Posterior vena cava (tissue), 2 donors: Measurements from ENCODE around the gene FKBP2. TPM values are rescaled to one million over a fixed set of nuclear protein-coding genes. Genes with fewer than 3 reads are reported as not detected.

Experiments
- DNase-seq: peaks from one replicate; pipeline ENCODE4 v3.0.0-alpha.2; 2020; ENCODE audit warnings: low spot score
- intact Hi-C, 2 donors: fragments of 100-400 bp; cut with DNase I; formaldehyde crosslinking; loops; one replicate each; pipeline versions ENCODE4 v1.14.1 to v1.14.2; 2022 to 2023
- long read RNA-seq, 2 donors: library from polyadenylated mRNA; unstranded; transcript quantifications; one replicate each; pipeline ENCODE4 v2.0.0, GENCODE V29; 2020 to 2021
- total RNA-seq, 2 donors: library from RNA; stranded (reverse); fragmentation: NEBNext Ultra II Directional; extraction: Animal tissue kit (Norgen Biotek cat#: 25700); gene quantifications; one replicate each; pipeline ENCODE4 v1.2.1, GENCODE V29; 2021
- donor health status: DM: yes; HTN: yes; CAD: no.
- donor health status: DM: yes; HTN: yes; CAD: no.

Gene FKBP2
- total RNA-seq, result 10 to 100 TPM; 50.6 to 56.7 TPM
- long read RNA-seq, donor 1, transcript FKBP2-201 (6 exons, 657 nt), result major isoform, 20 of 39 reads
- long read RNA-seq, donor 1, transcript FKBP2-202 (6 exons, 1,002 nt), result minor isoform, 6 of 39 reads
- long read RNA-seq, donor 1, partial matches to known transcripts, result 8 of 39 reads
- long read RNA-seq, donor 1, other reads (novel, unspliced or antisense), result 5 of 39 reads
- long read RNA-seq, donor 2, transcript FKBP2-202 (6 exons, 1,002 nt), result minor isoform, 11 of 39 reads
- long read RNA-seq, donor 2, transcript FKBP2-201 (6 exons, 657 nt), result major isoform, 15 of 39 reads
- long read RNA-seq, donor 2, partial matches to known transcripts, result 10 of 39 reads
- long read RNA-seq, donor 2, other reads (novel, unspliced or antisense), result 2 of 39 reads

- intact Hi-C loops, result loop anchor here in 1 of 2 donors (10.0 kb wide), 1 partner anchor 64 kb away; the partner anchor contains the start of genes CATSPERZ and ESRRA
Measured at GRCh38 chr11:64240435-64241240, at the start of gene FKBP2. FKBP2 (plus strand) TSS chr11:64241095; CDS start chr11:64242388, 1,293 bp downstream.

GRCh38 chr11:64192434-64192833 lies 48.5 kb upstream of the FKBP2 start:
- intact Hi-C loops, result no loop called here
- no peak for DNase-seq

More at GRCh38 chr11:64240435-64241240, at the start of gene FKBP2:
- peak; percentile 99 for DNase-seq

- DNase-seq, result no peak
- intact Hi-C loops, result no loop called here
Measured at GRCh38 chr11:64196626-64197025, 44.3 kb upstream of the FKBP2 start.

GRCh38 chr11:64198511-64198910 lies 42.4 kb upstream of the FKBP2 start:
- intact Hi-C loops, result no loop called here
- no peak for DNase-seq

- intact Hi-C loops, result loop anchor here in 1 of 2 donors (10.0 kb wide), 1 partner anchor 93 kb away; the partner anchor contains the start of gene KCNK4
- DNase-seq, result no peak
Measured at GRCh38 chr11:64201543-64201942, 39.4 kb upstream of the FKBP2 start.

GRCh38 chr11:64202992-64203391 lies 37.9 kb upstream of the FKBP2 start:
- DNase-seq, result no peak
- intact Hi-C loops, result loop anchor here in 1 of 2 donors (10.0 kb wide), 1 partner anchor 92 kb away; the partner anchor contains the start of gene KCNK4

- DNase-seq, result no peak
- intact Hi-C loops, result loop anchor here in 1 of 2 donors (10.0 kb wide), 1 partner anchor 91 kb away; the partner anchor contains the start of gene KCNK4
Measured at GRCh38 chr11:64203421-64204079, 37.3 kb upstream of the FKBP2 start.

GRCh38 chr11:64204080-64204440 lies 36.8 kb upstream of the FKBP2 start:
- DNase-seq, result no peak
- intact Hi-C loops, result loop anchor here in 1 of 2 donors (10.0 kb wide), 1 partner anchor 91 kb away; the partner anchor contains the start of gene KCNK4

- DNase-seq, result peak; percentile 95
- intact Hi-C loops, result loop anchor here in 1 of 2 donors (10.0 kb wide), 1 partner anchor 90 kb away; the partner anchor contains the start of gene KCNK4
Measured at GRCh38 chr11:64204464-64204989, 36.4 kb upstream of the FKBP2 start.

- peak; percentile 92 for DNase-seq
- intact Hi-C loops, result loop anchor here (1.0 to 10.0 kb wide), 3 partner anchors 17 to 96 kb away; partner anchors contain the start of genes CATSPERZ (in 1 of the 2) and KCNK4 (in 1 of the 2)
Measured at GRCh38 chr11:64206457-64207255, 34.2 kb upstream of the FKBP2 start, which contains the start of gene FERMT3. FERMT3 (plus strand) TSS chr11:64206721; CDS start chr11:64207365, 644 bp downstream.

- intact Hi-C loops, result loop anchor here (1.0 to 10.0 kb wide), 3 partner anchors 16 to 95 kb away; partner anchors contain the start of genes CATSPERZ (in 1 of the 2) and KCNK4 (in 1 of the 2)
- DNase-seq, result peak; percentile 94
Measured at GRCh38 chr11:64207256-64208085, 33.4 kb upstream of the FKBP2 start.

GRCh38 chr11:64208086-64208795 lies 32.7 kb upstream of the FKBP2 start:
- intact Hi-C loops, result loop anchor here (5.0 to 10.0 kb wide), 2 partner anchors 87 to 94 kb away; partner anchors contain the start of genes CATSPERZ (in 1 of the 2) and KCNK4 (in 1 of the 2)
- peak; percentile 82 for DNase-seq

GRCh38 chr11:64208796-64209562 lies 31.9 kb upstream of the FKBP2 start:
- peak; percentile 83 for DNase-seq

GRCh38 chr11:64209563-64209843 lies 31.4 kb upstream of the FKBP2 start:
- intact Hi-C loops, result loop anchor here (5.0 to 10.0 kb wide), 2 partner anchors 85 to 93 kb away; partner anchors contain the start of genes CATSPERZ (in 1 of the 2) and KCNK4 (in 1 of the 2)
- DNase-seq, result no peak

More at GRCh38 chr11:64208796-64209562, 31.9 kb upstream of the FKBP2 start:
- intact Hi-C loops, result loop anchor here (5.0 to 10.0 kb wide), 2 partner anchors 86 to 93 kb away; partner anchors contain the start of genes CATSPERZ (in 1 of the 2) and KCNK4 (in 1 of the 2)

GRCh38 chr11:64210301-64211020 lies 30.4 kb upstream of the FKBP2 start:
- no peak for DNase-seq
- intact Hi-C loops, result no loop called here
